OCI-LY1 (cell line): ENCODE results near the gene B4GALNT1.

Source experiments
- H2AFZ ChIP-seq: fragments of 200-600 bp; sonication (generic), shearing (Covaris generic); 2 replicates; pipeline ENCODE4 v1.6.0; 2014; ENCODE audit warnings: antibody characterized with exemption, mild to moderate bottlenecking, low read length
- H3F3A ChIP-seq: fragments of 200-600 bp; sonication (generic), shearing (Covaris generic); 2 replicates; pipeline ENCODE4 v1.6.0; 2014; ENCODE audit warnings: mild to moderate bottlenecking, antibody characterized with exemption, low read length, moderate library complexity; ENCODE audit not compliant: insufficient read depth
- H3K27ac ChIP-seq: fragments of 200-600 bp; sonication (generic); 2 replicates; pipeline ENCODE4 v1.5.1; 2014; ENCODE audit warnings: low read length, mixed run types, mild to moderate bottlenecking, low read depth; ENCODE audit not compliant: poor library complexity, severe bottlenecking
- H3K27me3 ChIP-seq: fragments of 200-600 bp; sonication (generic); 2 replicates; pipeline ENCODE4 v1.6.0; 2014; ENCODE audit warnings: antibody characterized with exemption, mild to moderate bottlenecking, low read length, moderate library complexity; ENCODE audit not compliant: insufficient read depth
- H3K36me3 ChIP-seq: fragments of 200-600 bp; sonication (generic); 2 replicates; pipeline ENCODE4 v1.6.1; 2014; ENCODE audit warnings: mild to moderate bottlenecking, antibody characterized with exemption, low read length, moderate library complexity, mixed read lengths; ENCODE audit not compliant: insufficient read depth
- H3K4me1 ChIP-seq: fragments of 200-600 bp; sonication (generic); 2 replicates; pipeline ENCODE4 v1.5.1; 2014; ENCODE audit warnings: mild to moderate bottlenecking, low read length, moderate library complexity; ENCODE audit not compliant: insufficient read depth, severe bottlenecking
- H3K4me2 ChIP-seq: fragments of 200-600 bp; sonication (generic), shearing (Covaris generic); 2 replicates; pipeline ENCODE4 v1.6.1; 2014; ENCODE audit warnings: low read length
- H3K4me3 ChIP-seq: fragments of 200-600 bp; sonication (generic); 2 replicates; pipeline ENCODE4 v1.5.1; 2014; ENCODE audit warnings: low read length, low read depth, mild to moderate bottlenecking, mixed read lengths; ENCODE audit not compliant: poor library complexity, severe bottlenecking
- H3K79me2 ChIP-seq: fragments of 200-600 bp; shearing (Covaris generic); 2 replicates; pipeline ENCODE4 v1.6.1; 2016; ENCODE audit warnings: mixed run types, low read length, mixed read lengths; ENCODE audit not compliant: insufficient read depth
- H3K9ac ChIP-seq: fragments of 200-600 bp; sonication (generic), shearing (Covaris generic); 2 replicates; pipeline ENCODE4 v1.6.1; 2014; ENCODE audit warnings: mild to moderate bottlenecking, low read length, mixed read lengths
- H3K9me2 ChIP-seq: fragments of 200-600 bp; sonication (generic), shearing (Covaris generic); 2 replicates; pipeline ENCODE4 v1.6.1; 2014; ENCODE audit warnings: low read depth, mild to moderate bottlenecking, low read length, mixed read lengths
- H3K9me3 ChIP-seq: fragments of 200-600 bp; shearing (Covaris generic); 2 replicates; pipeline ENCODE4 v1.6.1; 2014; ENCODE audit warnings: low read length, mixed read lengths
- H4K20me1 ChIP-seq: fragments of 200-600 bp; sonication (generic), shearing (Covaris generic); 2 replicates; pipeline ENCODE4 v1.6.0; 2016; ENCODE audit warnings: mild to moderate bottlenecking, low read length; ENCODE audit not compliant: insufficient read depth
- EZH2 ChIP-seq: fragments of 200-600 bp; sonication (generic), shearing (Covaris generic); IDR thresholded peaks from 2 replicates; pipeline ENCODE4 v1.8.0; 2017; ENCODE audit warnings: borderline replicate concordance, mixed run types, mild to moderate bottlenecking, antibody characterized with exemption, low read length, moderate library complexity, mixed read lengths
- TF ChIP-seq, protein P1 (sequence below): fragments of 200-600 bp; sonication (generic), shearing (Covaris generic); IDR thresholded peaks from 2 replicates; pipeline ENCODE4 v1.5.1; 2017; ENCODE audit warnings: mild to moderate bottlenecking, antibody characterized with exemption, low read length, moderate library complexity, mixed read lengths

The B4GALNT1 gene

DNA sequence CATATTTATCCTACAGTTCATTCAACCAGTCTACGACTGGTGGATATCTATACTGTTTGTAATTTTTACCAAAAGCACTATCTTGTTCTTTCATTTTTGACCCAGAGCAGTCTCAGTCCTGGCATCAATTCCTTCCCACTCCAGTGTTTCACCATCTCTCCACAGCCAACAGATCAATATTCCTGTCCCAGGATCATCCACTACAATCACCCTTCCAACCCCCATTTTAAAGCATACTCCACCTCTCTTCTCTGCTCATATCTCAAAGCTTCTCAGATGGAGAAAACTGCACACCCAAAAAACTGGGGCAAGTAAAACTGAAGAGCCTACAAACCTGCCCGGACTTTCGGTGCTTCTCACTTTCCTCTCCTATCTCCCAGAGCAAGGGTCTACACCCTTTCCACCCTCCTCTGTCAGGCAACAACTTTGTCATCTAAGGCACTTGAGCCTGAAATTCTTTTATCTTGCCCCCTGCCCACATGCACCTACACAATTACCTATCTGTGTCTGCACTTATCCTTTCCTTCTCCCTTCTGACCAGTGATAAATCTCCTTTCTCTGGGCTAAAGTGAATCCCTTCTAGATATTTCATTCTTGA lies 46.1 kb downstream of the B4GALNT1 start:
- no peaks in the 10 kb centered on the region for H3K9me2 ChIP-seq
- H2AFZ ChIP-seq, result no peak overlapping the region
- H4K20me1 ChIP-seq, result no peaks in the 10 kb centered on the region
- no peak overlapping the region for H3K4me3 ChIP-seq
- no peak overlapping the region for H3K4me2 ChIP-seq
- H3K9ac ChIP-seq, result no peak overlapping the region
- H3K79me2 ChIP-seq, result 0 out of 2 replicates have a peak, but pooled peaks cover 6% of the 10 kb centered on the region
- no peaks in the 10 kb centered on the region for H3F3A ChIP-seq
- H3K36me3 ChIP-seq, result no peaks in the 10 kb centered on the region
- peaks cover 12% of the 10 kb centered on the region for H3K4me1 ChIP-seq
- no peaks in the 10 kb centered on the region for H3K27me3 ChIP-seq
- H3K9me3 ChIP-seq, result no peaks in the 10 kb centered on the region
- TF ChIP-seq, protein P1, sequence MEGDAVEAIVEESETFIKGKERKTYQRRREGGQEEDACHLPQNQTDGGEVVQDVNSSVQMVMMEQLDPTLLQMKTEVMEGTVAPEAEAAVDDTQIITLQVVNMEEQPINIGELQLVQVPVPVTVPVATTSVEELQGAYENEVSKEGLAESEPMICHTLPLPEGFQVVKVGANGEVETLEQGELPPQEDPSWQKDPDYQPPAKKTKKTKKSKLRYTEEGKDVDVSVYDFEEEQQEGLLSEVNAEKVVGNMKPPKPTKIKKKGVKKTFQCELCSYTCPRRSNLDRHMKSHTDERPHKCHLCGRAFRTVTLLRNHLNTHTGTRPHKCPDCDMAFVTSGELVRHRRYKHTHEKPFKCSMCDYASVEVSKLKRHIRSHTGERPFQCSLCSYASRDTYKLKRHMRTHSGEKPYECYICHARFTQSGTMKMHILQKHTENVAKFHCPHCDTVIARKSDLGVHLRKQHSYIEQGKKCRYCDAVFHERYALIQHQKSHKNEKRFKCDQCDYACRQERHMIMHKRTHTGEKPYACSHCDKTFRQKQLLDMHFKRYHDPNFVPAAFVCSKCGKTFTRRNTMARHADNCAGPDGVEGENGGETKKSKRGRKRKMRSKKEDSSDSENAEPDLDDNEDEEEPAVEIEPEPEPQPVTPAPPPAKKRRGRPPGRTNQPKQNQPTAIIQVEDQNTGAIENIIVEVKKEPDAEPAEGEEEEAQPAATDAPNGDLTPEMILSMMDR, result no peak
- H3K27ac ChIP-seq, result no peak overlapping the region

DNA sequence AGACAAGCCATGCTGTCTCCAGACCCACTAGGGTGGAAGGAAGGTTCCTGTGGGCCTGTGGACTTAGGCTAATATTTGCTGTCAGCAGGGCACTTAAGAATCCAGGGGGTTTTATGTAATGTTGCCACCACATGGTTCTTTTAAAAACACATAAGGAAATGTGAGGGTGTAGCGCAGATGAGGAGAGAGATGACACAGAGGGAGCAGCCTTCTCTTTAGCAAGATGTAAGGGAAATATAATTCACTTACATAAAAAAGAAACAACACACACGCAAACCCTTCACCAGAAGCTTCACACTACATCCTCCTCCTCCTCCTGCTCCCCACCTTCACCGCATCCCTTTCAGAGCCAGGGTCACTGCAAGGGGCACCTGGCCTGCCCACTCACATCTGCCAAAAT lies 46.9 kb downstream of the B4GALNT1 start:
- Histone ChIP-seq H3K36me3 (no peaks in the 10 kb centered on the region), H3K79me2 (no peaks in the 10 kb centered on the region), H3K9me2 (no peaks in the 10 kb centered on the region), H3K27ac (no peak overlapping the region), H3K27me3 (no peaks in the 10 kb centered on the region), H3K4me1 (peaks cover 7% of the 10 kb centered on the region), H3K4me2 (no peak overlapping the region), H3K4me3 (no peak overlapping the region), H3K9me3 (no peaks in the 10 kb centered on the region), H3F3A (no peaks in the 10 kb centered on the region), H3K9ac (no peak overlapping the region), H2AFZ (no peak overlapping the region), H4K20me1 (no peaks in the 10 kb centered on the region)
- TF ChIP-seq, protein P1, result no peak
- TF ChIP-seq EZH2, result no peak

DNA sequence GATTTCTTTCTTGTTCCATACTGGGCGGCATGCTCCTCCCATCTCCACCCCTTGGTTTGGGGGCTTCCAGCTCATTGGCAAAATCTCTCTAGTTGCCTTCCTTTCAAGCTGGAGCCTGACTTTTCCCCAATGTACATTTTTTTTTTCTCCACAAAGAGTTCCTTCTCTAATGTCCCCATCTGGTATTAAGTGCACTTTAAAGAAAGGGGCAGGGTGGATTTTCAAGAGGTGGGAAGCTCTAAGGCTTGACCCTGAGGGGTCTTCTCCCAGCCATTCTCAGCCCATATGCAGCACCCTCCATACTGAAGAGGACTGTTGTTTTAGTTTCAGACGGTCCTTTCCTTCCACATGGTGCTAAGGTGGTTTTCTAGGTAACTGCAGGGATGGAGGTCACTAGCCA lies 47.8 kb downstream of the B4GALNT1 start:
- H3K4me3 ChIP-seq, result no peak overlapping the region
- no peak overlapping the region for H3K9ac ChIP-seq
- no peaks in the 10 kb centered on the region for H3K27me3 ChIP-seq
- no peak overlapping the region for H3K4me2 ChIP-seq
- no peak overlapping the region for H3K27ac ChIP-seq
- no peaks in the 10 kb centered on the region for H3K9me2 ChIP-seq
- H3K9me3 ChIP-seq, result no peaks in the 10 kb centered on the region
- H3F3A ChIP-seq, result no peaks in the 10 kb centered on the region
- H3K79me2 ChIP-seq, result no peaks in the 10 kb centered on the region
- H3K36me3 ChIP-seq, result no peaks in the 10 kb centered on the region
- no peak overlapping the region for H2AFZ ChIP-seq
- H4K20me1 ChIP-seq, result no peaks in the 10 kb centered on the region
- H3K4me1 ChIP-seq, result peaks cover under 1% of the 10 kb centered on the region
- TF ChIP-seq EZH2, result no peak
- TF ChIP-seq, protein P1, result no peak
